ENCODE measurements around the gene GTF3C5. TPM values are rescaled to one million over a fixed set of nuclear protein-coding genes. Genes with fewer than 3 reads are reported as not detected.
A peak's percentile ranks its signal among the peaks of the same experiment; 100 is the strongest.

The GTF3C5 gene
- total RNA-seq, 1 experiment from 2014 or later = 89.5 TPM

GRCh38 chr9:133050142-133050541 lies 19.3 kb downstream of the GTF3C5 start:
- DNase-seq = peak; percentile 96 to 99
- H3K4me3 ChIP-seq = no peak overlapping the region
- no peaks in the 10 kb centered on the region for H3K27me3 ChIP-seq
- H3K36me3 ChIP-seq = peaks cover 45% of the 10 kb centered on the region
- peak overlapping the region; percentile 94 for H3K27ac ChIP-seq
- H3K9me3 ChIP-seq (replicated peaks) = no peaks in the 10 kb centered on the region
- peaks cover 50% of the 10 kb centered on the region for H3K4me1 ChIP-seq

GRCh38 chr9:133050781-133051180 lies 20.0 kb downstream of the GTF3C5 start:
- Histone ChIP-seq H3K4me1 (peaks cover 56% of the 10 kb centered on the region), H3K27me3 (no peaks in the 10 kb centered on the region), H3K27ac (peak overlapping the region; percentile 94), H3K9me3 (replicated peaks) (no peaks in the 10 kb centered on the region), H3K4me3 (no peak overlapping the region), H3K36me3 (peaks cover 43% of the 10 kb centered on the region)
- DNase-seq = peak; percentile 86 to 88

GRCh38 chr9:133051281-133051900 lies 20.6 kb downstream of the GTF3C5 start:
- Histone ChIP-seq H3K36me3 (peaks cover 45% of the 10 kb centered on the region), H3K4me3 (no peak overlapping the region), H3K9me3 (replicated peaks) (no peaks in the 10 kb centered on the region), H3K4me1 (peaks cover 59% of the 10 kb centered on the region), H3K27me3 (no peaks in the 10 kb centered on the region), H3K27ac (peak overlapping the region; percentile 94)
- DNase-seq = no peak

GRCh38 chr9:133051966-133052539 lies 21.3 kb downstream of the GTF3C5 start:
- DNase-seq = no peak
- H3K27ac ChIP-seq = peak overlapping the region; percentile 94
- H3K4me3 ChIP-seq = no peak overlapping the region
- H3K9me3 ChIP-seq (replicated peaks) = no peaks in the 10 kb centered on the region
- H3K27me3 ChIP-seq = no peaks in the 10 kb centered on the region
- H3K36me3 ChIP-seq = peaks cover 50% of the 10 kb centered on the region
- H3K4me1 ChIP-seq = peaks cover 59% of the 10 kb centered on the region

- Histone ChIP-seq H3K27ac (peak overlapping the region; percentile 83), H3K9me3 (replicated peaks) (no peaks in the 10 kb centered on the region), H3K4me1 (peaks cover 53% of the 10 kb centered on the region), H3K36me3 (peaks cover 60% of the 10 kb centered on the region), H3K4me3 (no peak overlapping the region), H3K27me3 (no peaks in the 10 kb centered on the region)
- no peak for DNase-seq
Measured at GRCh38 chr9:133054194-133054890, 23.5 kb downstream of the GTF3C5 start.

GRCh38 chr9:133054966-133055365 lies 24.2 kb downstream of the GTF3C5 start:
- no peak overlapping the region for H3K4me3 ChIP-seq
- no peaks in the 10 kb centered on the region for H3K9me3 ChIP-seq (replicated peaks)
- H3K27ac ChIP-seq = peak overlapping the region; percentile 83
- peak; percentile 98 for DNase-seq
- no peaks in the 10 kb centered on the region for H3K27me3 ChIP-seq
- peaks cover 51% of the 10 kb centered on the region for H3K4me1 ChIP-seq
- H3K36me3 ChIP-seq = peaks cover 63% of the 10 kb centered on the region

- no peak for DNase-seq
- H3K9me3 ChIP-seq (replicated peaks) = no peaks in the 10 kb centered on the region
- peaks cover 47% of the 10 kb centered on the region for H3K4me1 ChIP-seq
- H3K4me3 ChIP-seq = no peak overlapping the region
- H3K36me3 ChIP-seq = peaks cover 63% of the 10 kb centered on the region
- no peaks in the 10 kb centered on the region for H3K27me3 ChIP-seq
- peak overlapping the region; percentile 83 for H3K27ac ChIP-seq
Measured at GRCh38 chr9:133055788-133056420, 25.1 kb downstream of the GTF3C5 start.

GRCh38 chr9:133056533-133056932 lies 25.7 kb downstream of the GTF3C5 start:
- H3K27ac ChIP-seq = no peak overlapping the region
- no peak for DNase-seq
- no peak overlapping the region for H3K4me3 ChIP-seq
- no peaks in the 10 kb centered on the region for H3K9me3 ChIP-seq (replicated peaks)
- peaks cover 41% of the 10 kb centered on the region for H3K4me1 ChIP-seq
- H3K36me3 ChIP-seq = peaks cover 58% of the 10 kb centered on the region
- H3K27me3 ChIP-seq = no peaks in the 10 kb centered on the region

GRCh38 chr9:133057006-133057405 lies 26.2 kb downstream of the GTF3C5 start:
- H3K4me3 ChIP-seq = no peak overlapping the region
- H3K36me3 ChIP-seq = peaks cover 55% of the 10 kb centered on the region
- peaks cover 36% of the 10 kb centered on the region for H3K4me1 ChIP-seq
- H3K27ac ChIP-seq = no peak overlapping the region
- no peaks in the 10 kb centered on the region for H3K9me3 ChIP-seq (replicated peaks)
- no peaks in the 10 kb centered on the region for H3K27me3 ChIP-seq
- no peak for DNase-seq

- H3K36me3 ChIP-seq = peaks cover 52% of the 10 kb centered on the region
- H3K9me3 ChIP-seq (replicated peaks) = no peaks in the 10 kb centered on the region
- DNase-seq = no peak
- peaks cover 34% of the 10 kb centered on the region for H3K4me1 ChIP-seq
- H3K4me3 ChIP-seq = no peak overlapping the region
- no peaks in the 10 kb centered on the region for H3K27me3 ChIP-seq
- no peak overlapping the region for H3K27ac ChIP-seq
Measured at GRCh38 chr9:133057553-133057952, 26.8 kb downstream of the GTF3C5 start.

GRCh38 chr9:133058071-133058470 lies 27.3 kb downstream of the GTF3C5 start:
- DNase-seq = no peak
- Histone ChIP-seq H3K27ac (no peak overlapping the region), H3K9me3 (replicated peaks) (no peaks in the 10 kb centered on the region), H3K4me1 (peaks cover 34% of the 10 kb centered on the region), H3K4me3 (no peak overlapping the region), H3K27me3 (no peaks in the 10 kb centered on the region), H3K36me3 (peaks cover 47% of the 10 kb centered on the region)

GRCh38 chr9:133058550-133059320 lies 27.9 kb downstream of the GTF3C5 start:
- Histone ChIP-seq H3K4me3 (no peak overlapping the region), H3K36me3 (peaks cover 44% of the 10 kb centered on the region), H3K27me3 (no peaks in the 10 kb centered on the region), H3K9me3 (replicated peaks) (no peaks in the 10 kb centered on the region), H3K27ac (no peak overlapping the region), H3K4me1 (peaks cover 32% of the 10 kb centered on the region)
- DNase-seq = no peak

GRCh38 chr9:133059623-133060022 lies 28.8 kb downstream of the GTF3C5 start:
- Histone ChIP-seq H3K9me3 (replicated peaks) (no peaks in the 10 kb centered on the region), H3K4me3 (no peak overlapping the region), H3K27ac (no peak overlapping the region), H3K4me1 (peaks cover 24% of the 10 kb centered on the region), H3K36me3 (peaks cover 35% of the 10 kb centered on the region), H3K27me3 (no peaks in the 10 kb centered on the region)
- no peak for DNase-seq

GRCh38 chr9:133060417-133060841 lies 29.6 kb downstream of the GTF3C5 start:
- Histone ChIP-seq H3K27me3 (no peaks in the 10 kb centered on the region), H3K4me3 (no peak overlapping the region), H3K36me3 (peaks cover 33% of the 10 kb centered on the region), H3K4me1 (peaks cover 17% of the 10 kb centered on the region), H3K9me3 (replicated peaks) (no peaks in the 10 kb centered on the region), H3K27ac (no peak overlapping the region)
- no peak for DNase-seq
